Activated T-helper 9 cell treated with anti-CD3 and anti-CD28 coated beads, Interleukin-2, amount 50 U/mL, for 16 hours (primary cell): ENCODE measurements around the gene UBE2H.
"Not testable (repeated sequence)": the region's sequence is repeated elsewhere in the genome, so short reads cannot be mapped to it uniquely, and the experiment has no call there.

Source experiments
- DNase-seq: peaks from one replicate; pipeline ENCODE4 v3.0.0-alpha.2; 2020; ENCODE audit warnings: low read depth

Gene UBE2H

DNA sequence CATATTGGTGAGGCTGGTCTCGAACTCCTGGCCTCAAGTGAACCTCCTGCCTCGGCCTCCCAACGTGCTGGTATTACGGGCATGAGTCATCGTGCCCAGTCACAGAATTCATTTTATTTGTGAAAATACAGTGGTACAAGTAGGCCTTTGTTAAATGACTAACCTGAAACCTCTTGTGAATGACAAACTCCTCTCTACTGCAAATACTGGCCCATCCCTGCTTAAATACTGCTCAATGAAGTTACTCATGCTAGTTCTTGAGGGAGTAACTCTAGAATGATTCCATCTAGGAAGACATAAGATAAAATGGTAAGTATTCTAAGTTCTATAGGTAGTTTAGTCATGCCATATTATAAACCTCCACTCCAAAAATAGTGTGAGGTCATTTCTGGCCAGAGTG, 80.7 kb downstream of the UBE2H start:
- no peak for DNase-seq

DNA sequence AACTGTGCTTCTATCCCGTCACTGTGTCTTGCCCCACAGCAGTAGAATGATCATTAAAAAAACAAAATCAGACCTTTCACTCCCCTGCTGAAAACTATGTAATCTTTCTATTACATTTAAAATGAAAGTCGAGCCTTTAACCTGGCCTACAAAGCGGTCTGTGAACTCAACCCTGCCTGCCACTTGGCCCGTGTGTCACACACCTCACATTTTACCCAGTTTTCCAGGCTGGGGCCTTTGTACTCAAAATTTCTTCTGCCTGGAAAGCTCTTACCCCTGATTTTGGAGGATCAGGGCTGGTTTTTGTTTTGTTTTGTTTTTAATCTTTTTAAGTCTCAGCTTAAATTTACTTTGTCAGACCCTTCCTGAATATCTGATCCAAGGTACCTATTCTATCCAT, 82.1 kb downstream of the UBE2H start:
- DNase-seq: no peak

DNA sequence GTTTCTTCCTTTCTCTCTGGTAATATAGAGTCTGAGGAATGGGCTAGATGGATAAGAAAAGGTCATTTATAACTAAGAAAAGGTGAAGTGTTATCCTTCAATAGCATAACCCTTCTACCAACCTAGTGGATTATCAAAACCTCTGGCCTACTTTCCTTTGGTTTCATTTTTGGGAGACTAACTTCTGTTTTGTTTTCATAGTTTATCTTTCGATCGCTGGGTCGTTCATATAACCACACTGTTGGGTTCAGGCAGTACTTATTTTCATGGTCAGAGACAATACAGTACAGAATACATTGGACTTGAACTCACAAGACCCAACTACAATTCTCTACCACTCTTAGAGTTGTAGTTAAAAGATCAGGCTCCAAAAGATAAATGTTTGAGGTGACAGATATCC, 86.5 kb downstream of the UBE2H start:
- no peak for DNase-seq

DNA sequence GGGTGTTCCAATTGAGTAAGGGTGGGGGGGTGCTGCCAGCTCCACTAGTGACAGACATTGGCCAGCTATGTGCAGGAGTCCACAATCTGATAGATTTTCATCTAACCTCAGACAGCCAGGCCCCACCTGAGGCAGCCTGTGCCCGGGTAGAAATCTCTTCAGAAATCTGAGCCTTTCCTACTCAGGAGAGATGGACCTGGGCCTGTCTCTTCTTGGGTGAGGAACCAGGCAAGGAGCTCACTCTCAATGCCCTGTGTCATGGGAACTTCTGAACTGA, 86.9 kb downstream of the UBE2H start:
- no peak for DNase-seq

DNA sequence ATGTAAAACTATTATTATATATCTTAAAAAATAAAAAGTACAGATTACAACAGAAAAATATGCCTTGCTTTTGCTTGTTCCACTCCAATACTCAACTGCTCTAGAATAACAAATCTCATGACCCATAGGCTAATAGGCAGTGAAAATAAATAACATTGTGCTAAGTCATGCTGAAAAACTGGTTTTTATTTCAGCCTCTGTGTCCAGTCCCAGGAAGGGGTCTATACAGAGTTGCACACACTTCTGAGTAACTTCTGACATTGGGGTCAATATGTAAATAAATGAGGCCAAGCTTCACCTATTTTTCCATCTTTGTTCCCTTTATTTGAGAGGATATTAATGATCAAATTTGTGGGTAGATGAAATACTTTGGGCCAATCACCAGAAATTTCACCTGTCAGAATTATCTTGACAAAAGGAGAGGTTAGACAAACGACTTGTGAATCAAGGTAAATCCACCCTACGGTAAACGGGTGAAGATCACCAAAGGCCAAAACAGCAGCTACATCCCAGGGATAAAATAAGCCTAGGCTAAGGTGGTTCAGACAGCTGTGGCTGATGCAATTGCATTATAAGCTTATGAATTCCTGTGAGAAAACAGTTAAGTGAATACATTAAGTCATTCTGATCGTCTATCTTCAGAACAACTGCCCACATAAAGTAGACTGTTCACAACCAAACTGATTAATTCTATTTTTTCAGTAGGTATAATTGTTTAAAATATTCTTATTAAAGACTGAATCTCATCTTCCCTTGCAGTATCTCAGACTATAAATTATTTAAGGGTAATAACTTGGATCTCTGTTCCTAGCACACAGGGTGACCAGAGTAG, 87.5 kb downstream of the UBE2H start:
- DNase-seq: no peak

DNA sequence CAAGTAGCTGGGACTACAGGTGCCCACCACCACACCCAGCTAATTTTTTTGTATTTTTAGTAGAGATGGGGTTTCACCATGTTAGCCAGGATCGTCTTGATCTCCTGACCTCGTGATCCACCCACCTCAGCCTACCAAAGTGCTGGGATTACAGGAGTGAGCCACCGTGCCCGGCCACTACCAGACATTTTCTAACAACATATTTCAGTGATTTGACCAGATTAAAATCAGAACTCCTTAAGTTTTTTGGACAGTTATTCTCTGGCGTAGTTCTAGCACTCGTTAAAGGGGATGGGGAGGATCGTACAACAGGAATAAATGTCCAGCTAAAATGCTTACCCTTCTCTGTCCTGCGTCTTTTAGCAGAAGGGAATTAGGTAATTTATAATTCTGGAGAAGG, 88.1 kb downstream of the UBE2H start:
- not testable (repeated sequence) for DNase-seq

DNA sequence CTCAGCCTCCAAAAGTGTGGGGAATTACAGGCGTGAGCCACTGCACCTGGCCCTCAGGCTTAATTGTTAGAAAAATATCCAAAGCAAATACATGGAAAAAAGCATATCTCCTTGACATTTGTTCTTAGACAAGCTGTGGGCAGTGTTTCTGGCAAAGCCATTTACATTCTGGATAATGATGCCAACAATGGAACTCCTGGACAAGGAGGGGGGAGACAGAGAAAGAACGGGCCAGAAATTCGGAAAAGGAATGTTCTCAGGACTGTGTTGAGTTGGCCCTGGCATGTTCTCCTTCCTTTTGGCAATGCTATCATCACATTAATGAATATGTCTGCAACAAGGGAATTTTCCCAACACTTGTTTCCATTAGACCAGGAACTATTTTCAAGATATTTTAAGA, 88.7 kb downstream of the UBE2H start:
- no peak for DNase-seq

DNA sequence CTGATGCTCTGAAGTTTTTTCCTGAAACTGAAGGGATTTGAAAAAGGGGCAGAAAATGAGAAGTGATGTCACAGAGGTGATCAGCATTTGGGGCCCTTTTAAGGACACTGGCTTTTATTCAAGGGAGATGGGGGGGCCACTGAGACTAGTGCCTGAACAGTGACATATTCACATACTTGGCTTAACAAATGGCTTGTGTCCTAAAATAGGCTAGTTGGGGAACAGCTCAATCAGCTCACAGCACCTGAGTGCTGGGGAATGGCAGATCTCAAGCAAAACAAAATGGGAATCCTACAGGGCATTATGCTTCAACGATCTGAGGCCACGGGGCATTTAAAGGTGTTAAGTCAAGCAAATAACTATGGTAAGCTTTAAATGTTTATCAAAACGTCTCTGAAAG, 90.1 kb downstream of the UBE2H start:
- DNase-seq: no peak

DNA sequence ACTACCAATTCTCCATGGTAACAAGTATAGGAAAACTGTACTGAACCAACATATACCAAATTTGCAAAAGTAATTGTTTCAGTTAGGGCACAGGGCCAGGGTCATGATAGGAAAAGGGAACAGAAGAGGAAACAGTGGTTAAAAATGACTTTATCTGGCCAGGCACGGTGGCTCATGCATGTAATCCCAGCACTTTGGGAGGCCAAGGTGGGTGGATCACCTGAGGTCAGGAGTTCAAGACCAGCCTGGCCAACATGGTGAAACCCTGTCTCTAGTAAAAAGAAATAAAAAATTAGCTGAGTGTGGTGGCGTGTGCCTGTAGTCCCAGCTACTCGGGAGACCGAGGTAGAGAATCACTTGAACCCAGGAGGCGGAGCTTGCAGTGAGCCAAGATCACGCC, 92.0 kb downstream of the UBE2H start:
- DNase-seq: not testable (repeated sequence)

DNA sequence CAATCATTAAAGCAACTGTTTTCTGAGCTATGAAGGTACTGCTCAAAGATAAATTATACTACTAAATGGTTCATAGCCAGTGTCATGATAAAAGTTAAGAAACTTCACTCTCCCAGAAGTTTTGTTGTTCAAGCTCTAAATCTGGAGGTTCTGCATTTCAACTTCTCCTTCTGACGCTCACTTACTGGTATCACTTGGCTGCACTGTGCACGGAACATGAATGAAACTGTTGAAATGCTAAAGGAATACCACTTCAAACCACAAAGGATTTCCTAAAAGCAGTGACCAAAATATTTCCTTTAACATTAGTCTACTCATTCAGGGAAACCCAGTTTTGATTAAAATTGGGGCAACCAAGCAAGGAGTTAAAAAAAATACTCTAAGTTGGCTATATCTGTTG, 93.6 kb downstream of the UBE2H start:
- no peak for DNase-seq

DNA sequence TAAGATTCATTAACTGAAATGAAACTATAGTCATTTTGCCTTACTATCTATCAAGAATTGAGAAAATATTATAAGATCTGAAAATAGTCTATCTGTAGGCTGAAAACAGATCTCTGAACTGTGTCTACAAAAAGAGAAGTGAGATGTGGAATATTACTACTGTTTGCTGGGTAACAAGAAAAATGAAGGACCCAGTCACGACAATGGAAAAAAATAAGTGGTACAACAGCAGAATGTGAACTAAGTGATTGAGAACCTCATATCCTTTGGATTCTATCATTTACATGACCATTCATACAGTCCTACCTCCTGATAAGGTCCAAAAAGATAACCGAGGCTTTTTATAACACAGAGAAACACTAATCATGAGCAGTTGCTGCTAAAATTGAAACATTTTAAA, 94.3 kb downstream of the UBE2H start:
- no peak for DNase-seq

DNA sequence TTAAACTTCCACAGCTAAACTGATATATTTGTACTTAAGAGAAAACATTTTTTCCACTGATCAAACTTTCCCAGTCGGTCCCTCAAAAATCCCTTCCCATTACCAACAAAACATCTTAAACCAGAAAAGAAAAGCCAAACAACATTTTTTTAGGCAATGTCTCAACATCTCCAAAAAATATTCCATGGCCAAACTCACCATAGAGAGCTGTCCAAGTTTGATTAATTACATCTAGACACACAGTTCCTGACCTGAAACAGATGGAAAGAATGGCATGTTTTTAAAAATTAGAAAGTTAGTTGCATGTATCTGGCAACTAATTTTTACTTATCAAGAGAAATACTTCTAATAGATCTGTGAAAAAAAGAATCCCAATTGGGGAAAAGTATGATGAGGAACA, 95.4 kb downstream of the UBE2H start:
- no peak for DNase-seq

DNA sequence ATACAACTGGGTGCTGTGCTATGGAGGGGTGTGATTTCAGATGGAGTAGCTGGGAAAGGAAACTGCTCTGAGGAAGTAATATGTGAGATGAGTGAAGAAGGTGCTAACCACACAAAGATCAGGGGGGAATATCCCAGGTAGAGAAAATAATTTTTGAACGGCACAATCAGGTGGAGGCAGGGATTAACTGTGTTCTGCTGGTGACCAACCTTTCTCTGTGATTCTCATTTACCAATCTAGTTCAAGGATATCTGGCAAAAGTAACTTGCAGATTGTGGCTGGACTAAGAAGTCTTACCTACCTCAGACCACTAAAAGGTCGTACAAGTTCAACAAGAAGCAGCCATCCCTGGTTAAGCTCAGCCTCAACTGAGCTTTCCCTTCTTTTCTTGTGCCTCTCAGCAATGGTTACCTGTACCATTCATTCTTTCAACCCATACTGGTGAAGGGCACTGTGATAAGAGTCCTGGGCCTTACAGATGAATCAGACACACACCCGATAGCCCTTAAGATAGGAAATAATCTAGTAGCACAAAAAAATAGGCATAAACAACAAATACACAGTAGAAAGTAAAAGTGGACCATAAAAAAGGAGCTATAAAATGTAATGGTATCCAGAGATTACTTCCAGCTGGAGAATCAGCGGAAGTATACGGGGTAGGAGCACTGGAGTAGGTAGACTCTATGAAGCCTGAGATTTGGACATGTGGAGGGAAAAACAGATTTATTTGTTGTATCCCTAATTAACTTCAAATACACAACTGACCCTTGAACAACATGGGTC, 96.6 kb downstream of the UBE2H start:
- DNase-seq: no peak

DNA sequence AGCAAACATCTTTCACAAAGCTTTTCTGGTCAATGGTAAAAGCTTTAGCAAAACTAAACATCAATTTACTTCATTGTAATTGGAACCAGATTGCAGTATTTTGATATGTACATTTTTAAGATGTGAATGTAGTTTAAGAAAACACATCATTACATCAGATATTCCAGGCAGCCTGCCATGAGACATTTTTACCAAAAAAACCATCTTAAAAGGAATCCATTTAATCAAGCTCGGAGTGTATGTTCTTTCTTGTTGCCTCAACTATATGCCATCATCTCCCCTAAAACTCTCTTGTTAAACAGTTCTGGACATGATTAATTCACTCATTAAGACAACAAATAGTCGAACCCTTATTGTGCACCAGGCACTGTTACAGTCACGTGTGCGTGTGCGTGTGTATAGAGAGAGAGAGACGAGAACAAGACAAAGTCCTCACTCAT, 97.5 kb downstream of the UBE2H start:
- no peak for DNase-seq

DNA sequence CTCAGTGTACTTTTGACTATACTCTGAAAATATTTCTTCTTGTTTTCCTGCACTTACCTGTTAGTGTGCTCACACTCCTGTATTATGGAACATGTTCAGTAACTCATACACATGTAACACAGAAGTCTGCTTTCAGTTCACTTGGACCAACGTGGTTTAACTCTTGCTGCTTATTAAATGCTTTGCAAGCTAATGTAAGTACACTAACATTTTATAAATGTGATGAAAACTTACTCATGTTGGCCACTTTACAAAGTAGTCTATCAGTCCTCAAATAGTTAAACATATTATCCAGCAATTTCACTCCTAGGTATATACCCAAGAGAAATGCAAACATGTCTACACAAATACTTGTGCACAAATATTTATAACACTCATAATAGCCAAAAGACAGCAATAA, 98.4 kb downstream of the UBE2H start:
- DNase-seq: no peak

DNA sequence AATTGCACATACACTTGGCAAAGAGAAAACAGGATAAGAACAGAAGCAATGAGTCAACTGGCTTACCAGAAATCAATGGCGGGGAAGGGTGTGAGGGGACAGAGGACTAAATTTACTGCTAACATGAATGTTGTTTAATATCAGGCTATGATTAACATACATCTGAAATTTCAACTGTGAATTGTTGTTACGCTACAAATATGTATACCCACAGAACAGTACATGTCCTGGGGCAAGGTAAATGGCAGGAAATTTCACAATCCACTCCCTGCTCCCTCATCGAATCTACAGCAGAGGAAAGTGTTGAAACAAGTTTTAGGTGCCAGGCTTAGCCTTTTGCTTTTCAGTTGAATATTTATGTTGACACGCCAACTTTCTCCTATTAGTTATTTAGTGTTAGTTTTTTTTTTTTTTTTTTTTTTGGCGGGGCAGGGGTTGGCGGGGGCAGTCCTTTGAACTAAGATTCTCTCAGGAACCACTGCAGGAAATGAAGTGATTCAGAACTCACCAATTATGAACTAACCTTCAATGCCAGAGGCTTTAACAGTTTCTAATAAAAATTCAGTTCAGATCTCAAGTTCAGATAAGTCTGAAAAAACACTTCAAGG, 99.0 kb downstream of the UBE2H start:
- DNase-seq: no peak

DNA sequence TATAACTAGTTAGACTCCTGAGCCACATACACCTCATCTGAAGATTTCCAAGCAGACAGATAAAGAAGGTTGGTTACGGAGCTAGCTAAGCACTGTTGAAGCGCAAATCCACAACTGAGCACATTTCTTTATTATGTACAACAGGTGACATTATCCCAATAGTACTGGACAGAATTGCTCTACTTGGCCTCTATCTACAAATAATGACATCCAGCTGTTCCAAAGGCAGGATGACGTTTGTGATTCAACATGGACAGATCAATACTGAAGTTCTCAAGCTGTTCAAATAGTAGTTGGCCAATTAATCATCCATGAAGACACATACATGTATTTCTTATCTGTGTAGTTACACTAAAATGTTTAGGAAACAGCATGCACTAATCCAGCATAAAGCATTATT, 101.0 kb downstream of the UBE2H start:
- DNase-seq: no peak

DNA sequence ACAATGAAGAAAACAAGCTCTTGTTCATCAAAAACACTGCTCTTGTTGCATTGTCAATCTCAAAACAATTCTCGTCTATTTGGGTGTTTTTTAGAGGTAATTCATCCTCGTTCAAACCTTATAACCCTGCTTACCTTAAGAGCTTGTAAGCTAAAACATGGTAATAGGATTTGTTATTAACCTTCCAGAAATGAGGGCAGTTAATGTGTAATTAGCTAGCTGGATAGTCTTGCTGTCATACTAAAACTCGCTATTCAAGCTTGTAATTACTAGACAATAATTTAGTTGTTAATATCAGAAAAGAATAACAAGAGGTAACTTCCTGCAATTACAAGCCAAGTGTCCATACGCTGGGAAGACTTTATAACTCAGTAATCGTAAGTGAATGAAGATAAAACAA, 101.6 kb downstream of the UBE2H start:
- no peak for DNase-seq

DNA sequence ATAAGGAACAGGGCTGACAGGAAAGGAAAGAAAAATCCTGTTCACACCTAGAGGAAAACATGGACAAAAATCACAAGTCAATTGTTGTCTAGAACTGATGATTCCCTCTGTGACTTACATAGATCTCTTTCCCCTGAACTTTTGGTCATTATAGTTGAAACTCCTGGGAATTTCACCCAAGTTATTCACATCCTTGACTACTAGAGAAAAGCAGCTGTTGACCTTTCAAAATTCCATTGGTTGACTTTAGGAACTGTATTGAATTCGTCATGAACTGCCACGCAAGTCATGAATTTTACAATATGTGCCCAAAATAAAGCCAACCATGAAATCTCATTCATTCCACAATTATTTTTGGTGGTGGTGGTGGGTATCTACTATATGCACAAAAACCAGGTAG, 104.3 kb downstream of the UBE2H start:
- DNase-seq: no peak

DNA sequence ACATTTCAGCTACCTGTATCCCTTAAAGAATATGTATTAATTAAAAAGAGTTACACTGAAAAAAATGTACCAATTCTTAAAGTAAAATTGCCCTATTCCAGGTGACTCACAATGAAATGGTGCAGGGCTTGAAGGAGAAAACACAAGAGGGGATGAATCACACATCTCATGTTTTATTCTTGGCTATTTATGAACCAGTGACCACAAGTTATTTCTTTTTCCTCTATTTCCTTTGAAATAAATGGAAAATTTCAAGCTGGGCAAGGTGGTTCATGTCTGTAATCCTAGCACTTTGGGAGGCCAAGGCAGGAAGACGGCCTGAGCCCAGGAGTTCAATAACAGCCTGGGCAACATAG, 106.8 kb downstream of the UBE2H start:
- no peak for DNase-seq

DNA sequence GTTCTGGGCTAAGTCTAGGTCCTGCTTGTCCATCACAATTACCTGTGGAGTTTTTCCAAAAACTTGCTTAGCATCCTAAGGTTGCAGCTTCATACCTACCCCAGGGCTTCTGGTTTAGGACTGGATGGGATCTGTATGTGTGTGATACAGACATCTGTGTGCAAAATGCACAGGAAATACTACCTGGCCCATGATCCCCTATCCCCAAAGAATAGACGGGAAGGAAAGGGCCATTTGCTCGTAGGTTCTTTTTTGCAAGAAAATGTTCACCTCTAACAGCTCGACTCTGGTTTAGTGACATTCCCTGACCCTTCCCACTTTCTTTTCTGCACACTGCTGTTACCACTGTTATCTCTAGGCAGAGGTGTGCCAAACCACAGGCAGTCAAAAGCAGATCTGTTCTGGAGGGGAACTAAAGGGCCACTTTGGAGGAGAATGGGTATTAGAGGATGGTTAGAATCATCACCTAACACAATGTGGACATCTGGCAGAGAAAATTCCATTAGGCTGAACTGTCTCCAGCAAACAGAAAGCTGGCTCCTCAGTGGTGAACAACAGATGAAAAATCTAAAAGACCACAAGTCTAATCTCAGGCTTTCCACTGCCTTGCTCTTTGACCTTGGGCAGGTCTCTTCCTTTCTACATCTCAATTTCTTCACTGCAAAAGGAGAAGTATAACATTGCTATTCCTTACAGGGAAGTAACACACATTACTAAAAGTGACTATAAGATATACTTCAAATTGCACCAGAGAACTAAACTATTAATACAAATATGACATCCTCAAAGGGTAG, 107.4 kb downstream of the UBE2H start:
- DNase-seq: no peak

DNA sequence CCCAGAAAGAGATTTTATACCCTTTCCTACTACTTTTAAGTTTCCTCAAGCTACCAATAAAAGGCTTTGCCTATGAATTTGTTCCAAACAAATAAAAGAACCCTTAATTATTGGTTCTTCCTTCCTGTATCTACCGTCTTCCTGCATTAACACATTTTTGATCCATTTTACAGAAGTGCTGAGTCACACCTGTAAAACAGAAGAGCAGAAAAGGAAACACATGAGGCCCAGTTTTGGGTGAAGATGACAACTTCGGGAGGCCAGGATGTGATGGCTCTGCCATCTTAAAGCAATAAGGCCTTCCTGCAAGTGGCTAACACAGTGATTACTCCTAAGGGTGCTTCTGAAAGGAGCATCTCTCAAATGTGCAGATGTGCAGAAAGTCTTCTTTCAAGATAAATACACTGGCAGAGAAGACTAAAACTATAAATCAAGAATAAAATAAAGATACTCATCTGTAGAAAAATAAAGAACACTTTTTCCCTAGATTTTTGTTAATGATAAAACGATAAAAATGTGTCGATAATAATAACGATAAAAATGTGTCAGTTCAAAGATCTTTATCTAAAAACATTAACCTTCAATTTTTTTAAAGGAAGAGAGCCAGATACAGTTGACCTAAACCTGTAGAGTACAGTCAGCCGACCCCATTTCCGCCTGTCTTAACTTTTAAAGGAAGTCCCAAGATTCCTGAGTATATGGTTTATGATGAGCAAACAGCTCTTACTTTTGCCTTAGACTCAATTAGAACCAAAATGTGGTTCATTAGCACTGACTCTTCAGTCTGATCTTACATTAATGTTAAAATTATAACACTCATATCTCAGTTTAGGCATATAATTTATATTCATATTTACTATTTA, 108.6 kb downstream of the UBE2H start:
- no peak for DNase-seq
